ENCODE measurements around the gene MGRN1. TPM values are rescaled to one million over a fixed set of nuclear protein-coding genes. Genes with fewer than 3 reads are reported as not detected.

The MGRN1 gene
- total RNA-seq, 1 donor from 2014 or later = 40.6 TPM

DNA sequence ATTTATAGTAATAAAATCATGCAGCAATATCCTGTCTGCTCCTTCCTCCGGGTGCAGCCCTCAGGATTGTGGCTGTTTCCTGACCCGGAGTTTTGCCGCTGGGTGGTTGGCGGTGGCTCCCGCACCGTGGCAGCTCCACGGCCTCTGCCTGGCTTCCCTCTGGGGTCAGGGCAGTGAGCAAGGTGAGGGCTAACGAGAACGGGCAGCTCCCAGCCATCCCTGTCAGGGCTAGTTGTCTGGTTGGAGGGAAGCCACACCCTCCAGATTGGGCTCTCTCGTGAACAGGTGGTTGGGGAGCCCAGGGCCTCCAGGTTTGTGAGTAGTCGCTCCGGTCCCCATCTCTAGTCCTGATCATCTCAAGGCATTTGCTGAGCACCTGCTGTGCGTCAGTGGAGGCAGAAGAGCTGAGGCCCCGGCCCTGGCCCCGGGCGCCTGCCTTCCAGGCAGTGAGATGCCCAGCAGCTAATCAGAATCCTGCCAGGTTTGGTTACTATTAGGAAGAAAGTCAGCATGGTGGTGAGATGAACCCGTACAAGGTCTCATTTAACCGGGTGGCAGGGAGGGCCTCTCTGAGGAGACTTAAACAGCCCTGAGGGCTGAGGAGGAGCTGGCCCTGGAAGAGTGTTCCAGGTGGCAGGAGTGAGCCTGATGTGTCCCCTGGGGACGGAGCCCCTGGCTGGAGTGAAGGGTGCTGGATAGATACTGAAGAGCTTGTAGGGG lies 66.5 kb downstream of the MGRN1 start:
- DNase-seq (ENCODE audit: low read depth) = no peak
- TF ChIP-seq, protein P1, sequence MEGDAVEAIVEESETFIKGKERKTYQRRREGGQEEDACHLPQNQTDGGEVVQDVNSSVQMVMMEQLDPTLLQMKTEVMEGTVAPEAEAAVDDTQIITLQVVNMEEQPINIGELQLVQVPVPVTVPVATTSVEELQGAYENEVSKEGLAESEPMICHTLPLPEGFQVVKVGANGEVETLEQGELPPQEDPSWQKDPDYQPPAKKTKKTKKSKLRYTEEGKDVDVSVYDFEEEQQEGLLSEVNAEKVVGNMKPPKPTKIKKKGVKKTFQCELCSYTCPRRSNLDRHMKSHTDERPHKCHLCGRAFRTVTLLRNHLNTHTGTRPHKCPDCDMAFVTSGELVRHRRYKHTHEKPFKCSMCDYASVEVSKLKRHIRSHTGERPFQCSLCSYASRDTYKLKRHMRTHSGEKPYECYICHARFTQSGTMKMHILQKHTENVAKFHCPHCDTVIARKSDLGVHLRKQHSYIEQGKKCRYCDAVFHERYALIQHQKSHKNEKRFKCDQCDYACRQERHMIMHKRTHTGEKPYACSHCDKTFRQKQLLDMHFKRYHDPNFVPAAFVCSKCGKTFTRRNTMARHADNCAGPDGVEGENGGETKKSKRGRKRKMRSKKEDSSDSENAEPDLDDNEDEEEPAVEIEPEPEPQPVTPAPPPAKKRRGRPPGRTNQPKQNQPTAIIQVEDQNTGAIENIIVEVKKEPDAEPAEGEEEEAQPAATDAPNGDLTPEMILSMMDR (conservative IDR thresholded peaks at IDR 0.05; ENCODE audit: low read depth, low read length) = no peak
- H3K4me3 ChIP-seq (ENCODE audit: low read depth, low read length) = no peak overlapping the region

DNA sequence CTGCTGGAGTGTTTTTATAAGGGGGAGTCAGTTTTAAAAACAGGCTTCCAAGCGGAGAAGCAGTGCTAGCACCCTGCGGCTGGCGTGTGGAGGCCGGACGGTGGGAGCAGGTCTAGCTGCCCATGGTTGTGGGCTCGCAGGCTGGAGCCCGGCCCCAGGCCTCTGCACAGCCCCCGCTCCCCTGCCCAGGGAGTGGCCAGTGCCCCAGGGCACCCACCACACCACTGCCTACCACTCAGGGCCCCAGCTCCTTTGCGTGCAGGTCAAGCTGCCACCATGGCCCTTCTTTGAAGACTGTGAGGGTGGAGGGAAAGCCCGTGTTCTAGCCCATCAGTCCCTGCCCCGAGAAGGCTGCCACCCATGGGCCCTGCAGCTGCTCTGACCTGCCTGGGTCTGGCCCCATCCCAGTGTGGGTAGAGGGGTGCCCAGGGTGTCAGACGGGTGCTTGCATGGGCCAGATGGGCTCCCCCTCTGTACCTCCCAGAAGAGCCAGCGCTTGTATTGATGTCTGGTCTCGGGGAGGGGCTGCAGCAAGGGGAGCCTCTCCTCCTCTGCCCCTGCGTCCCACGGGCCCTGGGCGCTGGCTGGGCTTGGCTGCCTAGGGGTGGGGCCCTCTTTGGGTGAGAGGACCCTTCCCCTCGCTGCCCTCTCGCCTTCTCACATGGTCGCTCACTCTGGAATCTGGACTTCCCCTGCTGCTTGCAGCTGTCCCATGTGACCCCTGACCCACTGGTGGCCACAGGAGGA lies 67.2 kb downstream of the MGRN1 start:
- no peak for DNase-seq (ENCODE audit: low read depth)
- no peak overlapping the region for H3K4me3 ChIP-seq (ENCODE audit: low read depth, low read length)
- TF ChIP-seq, protein P1 (conservative IDR thresholded peaks at IDR 0.05; ENCODE audit: low read depth, low read length) = no peak

DNA sequence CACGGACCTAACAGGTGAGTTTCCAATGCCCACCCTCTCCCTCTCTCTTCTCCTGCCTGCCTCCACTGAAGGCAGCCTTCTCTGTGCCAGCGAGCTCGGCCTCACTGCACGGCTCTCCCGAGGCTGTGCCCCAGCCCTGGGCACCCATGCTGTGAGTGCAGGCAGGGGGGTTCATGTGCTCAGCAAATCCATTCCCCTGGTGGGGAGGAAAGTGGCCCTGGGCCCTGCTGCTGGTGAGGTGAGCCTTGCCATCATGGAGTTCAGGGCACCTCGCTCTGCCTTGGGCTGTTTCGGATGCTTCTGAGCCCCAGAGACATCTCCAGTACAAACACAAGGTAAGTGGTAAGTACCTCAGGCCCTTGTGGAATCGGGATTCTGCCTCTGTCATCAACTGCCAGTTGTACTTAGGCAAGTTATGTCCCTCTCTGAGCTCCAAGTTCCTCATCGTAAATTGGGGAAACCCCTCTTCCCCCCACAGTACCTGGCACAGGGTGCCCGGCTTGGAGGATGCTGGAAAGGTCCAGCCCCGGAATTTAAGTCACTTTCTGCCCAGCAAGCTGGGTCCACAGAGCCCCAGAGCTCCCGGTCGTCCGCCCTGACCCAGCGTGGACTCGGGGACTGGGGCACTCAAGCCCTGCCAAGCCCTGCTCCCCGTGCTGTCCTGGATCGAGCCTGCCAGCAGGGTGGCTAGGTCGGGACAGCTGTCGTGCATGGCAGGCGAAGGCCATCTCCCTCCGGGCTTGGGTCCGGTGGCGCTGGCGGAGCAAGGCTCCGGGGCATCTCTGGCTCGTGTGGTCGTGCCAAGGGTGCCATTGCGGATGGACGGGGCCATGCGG lies 68.1 kb downstream of the MGRN1 start:
- TF ChIP-seq, protein P1 (conservative IDR thresholded peaks at IDR 0.05; ENCODE audit: low read depth, low read length) = no peak
- H3K4me3 ChIP-seq (ENCODE audit: low read depth, low read length) = peak overlapping the region; percentile 85
- no peak for DNase-seq (ENCODE audit: low read depth)

DNA sequence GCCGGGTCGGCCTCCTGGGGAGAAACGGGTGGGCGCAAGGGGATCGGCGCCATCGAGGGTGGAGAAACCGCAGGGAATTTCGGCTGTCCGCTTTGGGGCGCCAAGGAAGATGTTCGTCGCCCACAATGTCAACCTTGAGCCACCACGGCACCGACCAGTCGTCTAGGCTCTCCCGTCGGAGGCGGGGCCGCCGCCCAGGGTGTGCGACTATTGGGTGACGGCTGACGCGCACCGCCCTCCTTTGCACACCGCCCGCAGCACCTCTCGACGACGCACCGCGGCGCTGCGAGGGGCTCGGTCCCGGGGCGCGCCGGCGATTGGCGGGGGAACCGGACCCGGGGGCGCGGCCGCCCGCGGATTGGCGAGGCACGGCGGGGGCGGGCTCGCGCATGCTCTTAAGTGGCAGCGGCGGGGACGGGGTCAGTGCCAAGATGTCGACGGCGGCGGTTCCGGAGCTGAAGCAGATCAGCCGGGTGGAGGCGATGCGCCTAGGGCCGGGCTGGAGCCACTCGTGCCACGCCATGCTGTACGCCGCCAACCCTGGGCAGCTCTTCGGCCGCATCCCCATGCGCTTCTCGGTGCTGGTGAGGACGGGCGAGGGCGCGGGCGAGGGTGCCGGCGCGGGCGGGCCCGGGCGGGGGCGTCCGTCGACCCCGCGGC lies 68.8 kb downstream of the MGRN1 start, which contains the start of gene NUDT16L1:
NUDT16L1 (plus strand) TSS at position 267 of the 660 bp plus-strand sequence; CDS start at position 432, 165 bp downstream.
- H3K4me3 ChIP-seq (ENCODE audit: low read depth, low read length) = peak within 1 kb of the TSS; percentile 85
- TF ChIP-seq, protein P1 (conservative IDR thresholded peaks at IDR 0.05; ENCODE audit: low read depth, low read length) = no peak
- no peak for DNase-seq (ENCODE audit: low read depth)

DNA sequence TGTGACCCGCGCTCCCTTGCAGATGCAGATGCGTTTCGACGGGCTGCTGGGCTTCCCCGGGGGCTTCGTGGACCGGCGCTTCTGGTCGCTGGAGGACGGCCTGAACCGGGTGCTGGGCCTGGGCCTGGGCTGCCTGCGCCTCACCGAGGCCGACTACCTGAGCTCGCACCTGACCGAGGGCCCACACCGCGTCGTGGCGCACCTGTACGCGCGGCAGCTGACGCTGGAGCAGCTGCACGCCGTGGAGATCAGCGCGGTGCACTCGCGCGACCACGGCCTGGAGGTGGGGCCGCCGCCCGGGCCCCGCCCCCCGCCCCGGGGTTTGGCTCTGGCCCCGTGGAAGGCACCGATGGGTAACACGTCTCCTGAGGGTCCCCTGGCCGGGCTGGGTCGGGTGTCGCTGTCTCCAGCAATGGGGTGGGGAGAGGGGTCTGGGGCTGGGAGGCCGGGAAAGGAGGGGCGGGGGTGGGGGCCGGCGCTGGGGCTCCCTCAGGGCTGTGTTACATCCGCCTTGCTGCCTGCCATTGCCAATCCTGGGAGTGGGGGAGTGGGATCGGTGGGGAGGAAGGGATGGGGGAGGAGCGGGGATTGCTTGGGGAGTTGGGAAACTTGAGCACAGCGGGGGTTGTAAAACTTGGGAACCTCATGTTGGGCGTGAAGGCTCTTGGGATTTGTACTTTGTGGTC lies 69.5 kb downstream of the MGRN1 start:
- TF ChIP-seq, protein P1 (conservative IDR thresholded peaks at IDR 0.05; ENCODE audit: low read depth, low read length) = no peak
- peak overlapping the region; percentile 85 for H3K4me3 ChIP-seq (ENCODE audit: low read depth, low read length)
- no peak for DNase-seq (ENCODE audit: low read depth)

Measured in epithelial cell of proximal tubule (primary cell).